GM12864 (cell line): ENCODE data around the gene IKBKE.

Source experiments
- DNase-seq: peaks from one replicate; pipeline ENCODE4 v3.0.0-alpha.2; 2011; ENCODE audit warnings: low read depth
- H3K4me3 ChIP-seq: 2 replicates; pipeline ENCODE4 v1.5.1; 2011; ENCODE audit warnings: mild to moderate bottlenecking, low read depth, low read length, control low read depth
- TF ChIP-seq, protein P1 (sequence below): IDR thresholded peaks from 2 replicates; pipeline ENCODE4 v1.5.1; 2011; ENCODE audit warnings: low read depth, mild to moderate bottlenecking, moderate library complexity, low read length, control low read depth, inconsistent platforms; ENCODE audit errors: missing control alignments

Gene IKBKE

DNA sequence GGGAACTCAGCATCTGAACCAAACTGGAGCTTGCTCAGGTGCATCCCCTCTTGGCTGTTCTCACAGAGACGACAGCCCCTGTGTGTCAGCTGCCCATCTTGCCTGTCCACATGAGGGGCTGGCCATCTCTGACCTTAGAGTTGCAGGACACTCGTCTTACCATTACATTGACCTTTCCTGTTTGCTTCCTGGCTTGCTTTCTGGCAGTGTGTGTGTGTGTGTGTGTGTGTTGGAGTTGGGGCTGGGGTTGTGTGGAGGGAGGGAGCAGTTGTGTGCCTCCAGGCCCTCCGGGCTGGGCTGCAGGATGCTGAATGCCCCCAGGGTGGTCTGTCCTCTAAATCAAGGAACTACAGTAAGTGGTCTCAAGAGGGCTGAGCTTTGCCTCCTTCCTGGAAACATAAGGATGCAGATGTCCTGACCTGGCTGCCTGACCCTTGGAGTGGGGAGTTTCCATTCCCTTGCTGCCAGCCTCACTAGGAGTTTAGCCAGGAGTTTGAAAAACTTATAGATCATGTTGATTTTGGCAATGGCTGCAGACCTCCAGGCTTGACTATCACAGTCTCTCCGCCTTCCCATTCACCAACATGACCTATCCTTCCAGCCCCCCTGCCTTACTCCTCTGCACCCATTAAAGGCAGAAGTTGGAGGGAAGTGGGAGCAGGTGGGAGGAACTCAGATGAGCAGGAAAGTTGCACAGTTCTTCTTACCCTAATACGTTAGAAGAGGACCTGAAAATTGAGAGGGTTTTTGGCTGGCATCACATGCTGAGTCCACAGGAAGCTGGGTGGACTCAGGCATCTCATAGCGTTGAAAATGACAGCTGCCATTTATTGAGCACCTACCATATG lies 56.0 kb downstream of the IKBKE start:
- no peak overlapping the region for H3K4me3 ChIP-seq
- TF ChIP-seq, protein P1, sequence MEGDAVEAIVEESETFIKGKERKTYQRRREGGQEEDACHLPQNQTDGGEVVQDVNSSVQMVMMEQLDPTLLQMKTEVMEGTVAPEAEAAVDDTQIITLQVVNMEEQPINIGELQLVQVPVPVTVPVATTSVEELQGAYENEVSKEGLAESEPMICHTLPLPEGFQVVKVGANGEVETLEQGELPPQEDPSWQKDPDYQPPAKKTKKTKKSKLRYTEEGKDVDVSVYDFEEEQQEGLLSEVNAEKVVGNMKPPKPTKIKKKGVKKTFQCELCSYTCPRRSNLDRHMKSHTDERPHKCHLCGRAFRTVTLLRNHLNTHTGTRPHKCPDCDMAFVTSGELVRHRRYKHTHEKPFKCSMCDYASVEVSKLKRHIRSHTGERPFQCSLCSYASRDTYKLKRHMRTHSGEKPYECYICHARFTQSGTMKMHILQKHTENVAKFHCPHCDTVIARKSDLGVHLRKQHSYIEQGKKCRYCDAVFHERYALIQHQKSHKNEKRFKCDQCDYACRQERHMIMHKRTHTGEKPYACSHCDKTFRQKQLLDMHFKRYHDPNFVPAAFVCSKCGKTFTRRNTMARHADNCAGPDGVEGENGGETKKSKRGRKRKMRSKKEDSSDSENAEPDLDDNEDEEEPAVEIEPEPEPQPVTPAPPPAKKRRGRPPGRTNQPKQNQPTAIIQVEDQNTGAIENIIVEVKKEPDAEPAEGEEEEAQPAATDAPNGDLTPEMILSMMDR: no peak

DNA sequence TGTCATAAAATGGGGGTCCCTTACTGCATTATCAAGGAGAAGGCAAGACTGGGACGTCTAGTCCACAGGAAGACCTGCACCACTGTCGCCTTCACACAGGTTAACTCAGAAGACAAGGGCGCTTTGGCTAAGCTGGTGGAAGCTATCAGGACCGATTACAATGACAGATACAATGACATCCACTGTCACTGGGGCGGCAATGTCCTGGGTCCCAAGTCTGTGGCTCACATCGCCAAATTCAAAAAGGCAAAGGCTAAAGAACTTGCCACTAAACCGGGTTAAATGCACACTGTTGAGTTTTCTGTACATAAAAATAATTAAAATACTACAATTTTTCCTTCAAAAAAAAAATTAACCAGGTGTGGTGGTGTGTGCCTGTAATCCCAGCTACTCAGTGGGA lies 59.1 kb downstream of the IKBKE start:
- no peak for DNase-seq
- TF ChIP-seq, protein P1: no peak
- no peak overlapping the region for H3K4me3 ChIP-seq

More for the DNA sequence above, 56.0 kb downstream of the IKBKE start:
- no peak for DNase-seq

DNA sequence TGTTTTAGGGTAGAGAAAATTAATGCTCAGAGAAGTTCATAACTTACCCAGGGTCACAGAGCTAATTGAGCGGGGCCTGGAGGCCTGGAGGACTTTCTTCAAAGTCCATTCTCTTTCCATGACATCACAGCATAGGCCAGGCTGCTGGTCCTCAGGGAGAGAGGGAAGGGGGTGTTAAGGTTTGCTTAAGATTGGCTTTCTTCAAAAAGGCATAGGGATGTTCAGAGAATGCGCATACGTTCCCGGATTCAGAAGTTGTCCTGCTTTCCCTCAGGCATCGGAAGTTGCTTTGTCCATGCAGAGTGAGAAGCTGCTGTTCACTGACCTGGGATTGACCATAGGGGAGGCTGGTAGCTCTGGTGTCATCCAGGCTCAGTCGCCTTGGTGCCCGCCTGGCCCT lies 62.1 kb downstream of the IKBKE start:
- DNase-seq: no peak
- TF ChIP-seq, protein P1: no peak
- H3K4me3 ChIP-seq: no peak overlapping the region

DNA sequence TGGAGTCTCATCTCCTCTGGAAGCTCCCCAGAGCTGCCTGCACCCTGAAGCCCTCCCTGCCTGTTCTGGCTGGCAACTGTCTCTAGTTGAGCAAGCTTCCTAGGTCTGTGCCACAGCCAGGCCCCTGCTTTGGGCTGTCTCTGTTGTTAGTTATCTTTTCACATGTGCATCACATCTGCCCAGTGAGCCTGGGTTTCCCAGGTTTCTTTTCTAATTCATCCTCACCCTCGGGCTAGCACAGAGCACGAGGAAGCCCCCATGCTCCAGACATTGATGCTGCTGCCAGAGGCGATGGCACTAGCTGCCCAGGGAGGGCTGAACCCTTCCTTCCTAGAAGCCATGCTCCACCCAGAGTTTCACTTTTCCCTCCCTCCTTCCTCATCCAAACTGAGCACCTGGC lies 64.3 kb downstream of the IKBKE start:
- no peak for DNase-seq
- H3K4me3 ChIP-seq: no peak overlapping the region
- TF ChIP-seq, protein P1: no peak

DNA sequence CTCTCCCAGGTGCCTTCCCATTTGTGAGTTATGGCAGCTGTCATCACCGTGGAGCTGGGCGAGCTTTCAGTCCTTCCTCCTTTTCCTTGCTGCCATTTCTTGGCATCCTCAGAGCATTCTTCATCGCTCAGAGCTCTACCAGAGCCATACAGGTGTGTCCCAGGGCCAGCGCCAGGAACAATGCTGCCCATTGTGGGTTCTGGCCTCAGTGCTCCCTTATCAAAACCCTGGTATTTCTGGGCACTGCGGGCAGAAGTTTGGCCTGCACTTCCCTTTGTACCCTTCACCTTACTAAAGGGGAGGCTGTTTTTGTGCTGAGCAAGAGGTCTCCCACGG lies 65.5 kb downstream of the IKBKE start:
- no peak overlapping the region for H3K4me3 ChIP-seq

DNA sequence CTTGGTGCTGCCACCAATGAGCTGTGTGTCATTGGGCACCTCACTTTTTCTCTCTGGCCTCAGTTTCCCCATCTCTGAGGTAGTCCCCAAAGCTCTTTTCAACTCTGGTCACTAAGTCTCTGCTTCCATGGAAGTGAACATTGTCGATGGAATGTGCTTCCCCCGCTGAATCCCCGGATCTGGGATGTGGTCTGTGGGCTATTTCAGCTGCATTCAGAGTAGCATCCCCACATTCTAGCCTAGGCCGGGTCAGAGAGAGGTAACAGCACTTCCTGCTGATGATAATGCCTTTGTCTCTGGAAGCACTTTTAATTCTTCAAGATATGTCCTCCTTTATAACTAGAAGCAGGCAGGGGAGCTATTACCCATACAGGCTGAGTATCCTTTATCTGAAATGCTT lies 66.9 kb downstream of the IKBKE start:
- no peak for DNase-seq
- H3K4me3 ChIP-seq: no peak overlapping the region
- TF ChIP-seq, protein P1: no peak

More for the DNA sequence above, 65.5 kb downstream of the IKBKE start:
- TF ChIP-seq, protein P1: no peak
- DNase-seq: no peak

DNA sequence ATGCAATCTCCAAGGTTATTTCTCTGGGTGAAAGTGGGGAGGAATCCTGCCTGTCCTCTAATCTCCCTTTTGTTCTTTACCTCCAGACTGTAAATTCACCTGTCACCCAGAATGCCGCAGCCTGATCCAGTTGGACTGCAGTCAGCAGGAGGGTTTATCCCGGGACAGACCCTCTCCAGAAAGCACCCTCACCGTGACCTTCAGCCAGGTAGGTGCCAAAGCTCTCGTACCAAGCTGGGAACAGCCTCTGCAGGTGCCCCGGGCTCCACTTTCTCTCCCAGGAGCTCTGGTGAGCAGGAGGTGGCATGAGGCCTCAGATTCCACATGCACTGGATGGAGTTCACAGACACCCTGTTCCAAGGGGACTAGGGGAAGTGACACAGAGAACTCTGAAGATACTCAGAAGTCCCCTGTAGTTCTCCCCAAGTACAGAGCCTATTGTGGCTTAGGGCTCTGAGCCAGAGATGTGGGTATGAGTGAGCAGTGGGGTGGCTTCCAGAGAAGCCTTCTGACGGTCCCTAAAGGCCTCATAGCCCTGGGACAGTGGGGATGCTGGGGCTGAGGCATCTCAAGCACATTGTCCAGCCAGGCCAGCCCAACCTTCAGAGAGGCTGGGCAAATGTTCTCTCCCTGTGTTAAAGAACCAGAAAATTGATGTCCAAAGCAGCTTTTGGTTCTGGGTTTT lies 68.0 kb downstream of the IKBKE start:
- TF ChIP-seq, protein P1: no peak
- DNase-seq: no peak
- H3K4me3 ChIP-seq: no peak overlapping the region
